Measurements from ENCODE around the gene FGD2. TPM values are rescaled to one million over a fixed set of nuclear protein-coding genes. Genes with fewer than 3 reads are reported as not detected.

Gene FGD2
- total and polyA plus RNA-seq, 2 of the 8 experiments (the other 6 are each of a cell fraction or from before 2014, with no cell fraction given), result 0.12 to 0.32 TPM

GRCh38 chr6:37013516-37014491 lies 8.3 kb downstream of the FGD2 start:
- H3K4ac ChIP-seq (replicated peaks; ENCODE audit: insufficient read length, low read depth, low read length), result no peak overlapping the region
- no peak overlapping the region for H3K14ac ChIP-seq (ENCODE audit: insufficient read length)
- ChIA-PET POLR2A (ENCODE audit: partially characterized antibody) (interaction anchor here (0.9 to 1.5 kb wide), 2 partner anchors 31 to 103 kb away, joined by 3 to 4 read pairs; no protein-coding TSS in a partner anchor), CTCF (ENCODE audit: partially characterized antibody) (interaction anchor here (0.7 to 28.1 kb wide), 7 partner anchors 12 to 248 kb away, joined by 3 to 866 read pairs (median 4); partner anchors contain the start of gene MTCH1)
- H2AFZ ChIP-seq (ENCODE audit: low read length), result 0 out of 2 replicates have a peak overlapping the region, but pooled peaks have one; percentile 58
- H4K5ac ChIP-seq (ENCODE audit: insufficient read length, low read depth, low read length), result no peak overlapping the region
- H3K79me2 ChIP-seq (ENCODE audit: control insufficient read depth in 1 of 2, insufficient read depth in 2 of 2, low read length in 2 of 2), result no peaks in the 10 kb centered on the region
- no peak overlapping the region for H4K91ac ChIP-seq (replicated peaks; ENCODE audit: insufficient read length, low read length)
- FAIRE-seq (no peak), DNase-seq (ENCODE audit: low read depth in 1 of 2, low spot score in 2 of 2) (no peak)
- no peak overlapping the region for H2BK120ac ChIP-seq (replicated peaks; ENCODE audit: low read depth, low read length)
- H4K20me1 ChIP-seq (replicated peaks in 1 of 2; ENCODE audit: control insufficient read depth in 1 of 2, insufficient read depth in 2 of 2, low read length in 2 of 2), result no peaks in the 10 kb centered on the region
- no peak overlapping the region for H2BK5ac ChIP-seq (ENCODE audit: low read depth, low read length)
- no peak overlapping the region for H2BK15ac ChIP-seq (ENCODE audit: low read length)
- no peak overlapping the region for H2AK5ac ChIP-seq (ENCODE audit: low read depth, low read length)
- TF ChIP-seq CEBPB (IDR thresholded peaks at IDR 0.05; ENCODE audit: low read depth, low read length), result no peak
- TF ChIP-seq SAP30 (IDR thresholded peaks at IDR 0.05; ENCODE audit: insufficient read depth, insufficient replicate concordance, low read length), result no peak
- TF ChIP-seq SIX5 (IDR thresholded peaks at IDR 0.05; ENCODE audit: low read depth, low read length), result no peak
- TF ChIP-seq MAX (IDR thresholded peaks at IDR 0.05), result no peak
- no peak for TF ChIP-seq SUZ12 (IDR thresholded peaks at IDR 0.05; ENCODE audit: low read length)
- 0 out of 4 replicates have a peak, but pooled peaks of 1 of the 2 experiments have one; percentile 5 for TF ChIP-seq RAD21 (IDR thresholded peaks at IDR 0.05 in 1 of 2, conservative IDR thresholded peaks at IDR 0.05 in 1 of 2; ENCODE audit: low read depth in 2 of 2, low read length in 2 of 2)
- no peak for TF ChIP-seq EP300 (IDR thresholded peaks at IDR 0.05; ENCODE audit: borderline replicate concordance in 1 of 2, low read depth in 2 of 2, low read length in 2 of 2)
- no peak overlapping the region for H3K56ac ChIP-seq (replicated peaks; ENCODE audit: insufficient read length, low read depth, low read length)
- peak overlapping the region; percentile 94 for H4K8ac ChIP-seq (ENCODE audit: extremely low read depth, insufficient read depth, low read length)
- WGBS, 2 experiments (ENCODE audit: extremely low coverage in 1 of 2, insufficient coverage in 1 of 2, insufficient read length in 1 of 2, insufficient replicate concordance in 2 of 2, low coverage in 1 of 2, low lambda C conversion rate in 2 of 2, missing lambda C conversion rate in 1 of 2), result 90% methylated on average over 21 of the region's 21 CpGs; no CpG with 5 or more reads in 1 of the 2 experiments
- no peak overlapping the region for H3K4me3 ChIP-seq (ENCODE audit: extremely low read depth in 1 of 4, insufficient read depth in 2 of 4, low read depth in 3 of 4, low read length in 4 of 4)
- no peaks in the 10 kb centered on the region for H3K9me3 ChIP-seq (ENCODE audit: insufficient read depth in 2 of 2, low read depth in 1 of 2, low read length in 1 of 2)
- no peaks in the 10 kb centered on the region for H3K36me3 ChIP-seq (ENCODE audit: control insufficient read depth in 2 of 4, insufficient read depth in 4 of 4, low read length in 3 of 4)
- peaks cover 0 to 2% (median 0%) of the 10 kb centered on the region in 4 experiments; a peak in 4 of 7 replicates for H3K4me1 ChIP-seq (replicated peaks in 1 of 4; ENCODE audit: control insufficient read depth in 3 of 4, insufficient read depth in 4 of 4, low read length in 3 of 4)
- no peak overlapping the region for H2BK20ac ChIP-seq (ENCODE audit: low read length)
- no peaks in the 10 kb centered on the region for H3K27me3 ChIP-seq (replicated peaks in 1 of 4; ENCODE audit: control insufficient read depth in 3 of 4, extremely low read depth in 1 of 4, insufficient read depth in 3 of 4, low read length in 3 of 4)
- no peak overlapping the region; a peak in 2 of 7 replicates for H3K9ac ChIP-seq (replicated peaks in 1 of 4; ENCODE audit: extremely low read depth in 1 of 4, low read depth in 3 of 4, low read length in 3 of 4)
- H2BK12ac ChIP-seq (ENCODE audit: low read depth, low read length), result no peak overlapping the region
- no peak overlapping the region for H3K18ac ChIP-seq (ENCODE audit: extremely low read depth, low read length)
- H3K4me2 ChIP-seq (ENCODE audit: insufficient read depth in 1 of 2, low read depth in 2 of 2, low read length in 2 of 2), result no peak overlapping the region
- no peaks in the 10 kb centered on the region for H3K23me2 ChIP-seq (ENCODE audit: low read depth, low read length)
- H3K79me1 ChIP-seq (ENCODE audit: low read depth, low read length), result no peaks in the 10 kb centered on the region
- H3K23ac ChIP-seq (ENCODE audit: insufficient read length), result no peak overlapping the region
- no peak overlapping the region for H3K27ac ChIP-seq (ENCODE audit: low read depth, low read length)

Measured in H1 (cell line).